Gastroesophageal sphincter (tissue), 3 donors: ENCODE results near the gene TNFAIP8.

Experiments
- CTCF ChIP-seq, 4 experiments: fragments of 200-600 bp in 2 of 4; fragments of 450-650 bp in 2 of 4; sonication (generic) in 1 of 4; IDR thresholded peaks; one replicate each; pipeline ENCODE4 v1.5.1; 2017 to 2019; ENCODE audit warnings: antibody characterized with exemption in 4 of 4, mild to moderate bottlenecking in 2 of 4, moderate library complexity in 2 of 4
- POLR2AphosphoS5 ChIP-seq: sonication (generic); formaldehyde crosslinking; IDR thresholded peaks from one replicate; pipeline ENCODE4 v1.6.1; 2017; ENCODE audit warnings: antibody characterized with exemption

- no peak for TF ChIP-seq CTCF (IDR thresholded peaks at IDR 0.05)
- no peak for TF ChIP-seq POLR2AphosphoS5
Measured at GRCh38 chr5:119341452-119342349, 14.1 kb upstream of the TNFAIP8 start.
